ENCODE measurements around the gene XBP1. TPM values are rescaled to one million over a fixed set of nuclear protein-coding genes. Genes with fewer than 3 reads are reported as not detected.

Gene XBP1
- polyA plus RNA-seq, 1 of the 3 experiments (the other 2 are of a cell fraction) = 55.6 TPM

DNA sequence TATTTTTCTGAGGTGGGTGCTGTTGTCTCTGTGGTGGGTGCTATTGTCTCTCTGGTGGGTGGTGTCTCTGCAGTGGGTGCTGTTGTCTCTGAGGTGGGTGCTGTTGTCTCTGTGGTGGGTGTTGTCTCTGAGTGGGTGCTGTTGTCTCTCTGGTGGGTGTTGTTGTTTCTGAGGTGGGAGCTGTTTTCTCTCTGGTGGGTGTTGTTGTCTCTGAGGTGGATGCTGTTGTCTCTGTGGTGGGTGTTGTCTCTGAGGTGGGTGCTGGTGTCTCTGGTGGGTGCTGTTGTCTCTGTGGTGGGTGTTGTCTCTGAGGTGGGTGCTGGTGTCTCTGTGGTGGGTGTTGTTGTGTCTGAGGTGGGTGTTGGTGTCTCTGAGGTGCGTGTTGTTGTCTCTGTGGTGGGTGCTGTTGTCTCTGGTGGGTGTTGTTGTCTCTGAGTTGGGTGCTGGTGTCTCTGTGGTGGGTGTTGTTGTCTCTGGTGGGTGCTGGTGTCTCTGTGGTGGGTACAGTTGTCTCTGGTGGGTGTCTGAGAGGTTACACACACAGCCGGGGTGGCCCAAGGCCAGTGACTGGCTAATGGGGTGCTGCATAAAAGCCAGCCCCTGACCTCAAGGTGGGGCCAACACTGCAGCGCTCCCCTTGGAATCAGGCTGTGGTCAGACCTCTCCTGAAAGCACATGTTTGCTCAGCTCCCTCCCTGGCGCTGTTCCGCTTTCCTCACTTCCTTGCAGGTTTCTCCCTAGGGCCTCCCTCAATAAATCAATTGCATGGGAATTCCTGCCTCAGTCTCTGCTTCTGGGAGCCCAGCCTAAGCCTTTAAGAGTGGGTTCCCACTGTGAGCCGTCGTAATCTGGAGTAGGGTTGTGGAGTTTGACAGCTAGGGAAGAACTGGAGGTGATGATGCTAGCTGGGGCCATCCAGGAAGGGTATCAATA, 31.0 kb upstream of the XBP1 start (continued):
- TF ChIP-seq IRF3 (IDR thresholded peaks at IDR 0.05; ENCODE audit: low read depth, low read length) (no peak), FOSL2 (IDR thresholded peaks at IDR 0.05; ENCODE audit: borderline replicate concordance, low read depth) (no peak), MAX (IDR thresholded peaks at IDR 0.05; ENCODE audit: low read depth) (no peak), RCOR1 (IDR thresholded peaks at IDR 0.05; ENCODE audit: low read length) (no peak), ZBTB33 (IDR thresholded peaks at IDR 0.05; ENCODE audit: borderline replicate concordance, low read depth) (no peak)

DNA sequence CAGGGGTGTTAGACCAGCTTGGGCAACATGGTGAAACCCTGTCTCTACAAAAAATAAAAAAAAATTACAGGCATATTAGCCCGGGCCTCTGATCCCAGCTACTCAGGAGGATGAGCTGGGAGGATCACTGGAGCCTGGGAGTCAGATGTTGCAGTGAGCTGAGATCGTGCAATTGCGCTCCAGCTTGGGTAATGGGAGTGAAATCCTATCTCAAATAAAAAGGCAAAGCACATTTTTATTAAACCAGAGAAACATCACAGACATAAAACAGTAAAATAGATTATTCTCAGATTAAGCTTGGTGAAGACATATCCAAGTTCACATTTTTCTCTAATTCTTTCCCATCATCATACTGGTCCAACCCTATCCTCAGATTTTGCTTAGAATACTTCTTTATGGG, 30.1 kb upstream of the XBP1 start:
- Histone ChIP-seq H2AFZ (ENCODE audit: low read depth) (no peak overlapping the region), H3K36me3 (replicated peaks in 1 of 2; ENCODE audit: control insufficient read depth in 1 of 2, insufficient read depth in 2 of 2, low read length in 1 of 2) (no peaks in the 10 kb centered on the region), H4K20me1 (ENCODE audit: insufficient read depth) (no peaks in the 10 kb centered on the region), H3F3A (replicated peaks; ENCODE audit: insufficient read depth) (no peaks in the 10 kb centered on the region), H3K27me3 (ENCODE audit: insufficient read depth) (no peaks in the 10 kb centered on the region), H3K4me2 (no peak overlapping the region), H3K9me2 (no peaks in the 10 kb centered on the region), H3K27ac (ENCODE audit: low read depth in 2 of 2, low read length in 1 of 2) (no peak overlapping the region), H3K79me2 (ENCODE audit: insufficient read depth) (no peaks in the 10 kb centered on the region), H3K4me1 (ENCODE audit: control insufficient read depth in 1 of 2, insufficient read depth in 2 of 2, low read depth in 1 of 2, low read length in 1 of 2) (no peaks in the 10 kb centered on the region), H3K9me3 (no peaks in the 10 kb centered on the region), H3K4me3 (ENCODE audit: low read depth in 2 of 2, low read length in 1 of 2) (no peak overlapping the region), H3K9ac (no peak overlapping the region)
- ChIA-PET POLR2A (interaction anchor here (0.6 kb wide), 1 partner anchor 20 kb away, joined by 3 read pairs; no protein-coding TSS in a partner anchor), CTCF (interaction anchor here (0.7 to 4.5 kb wide), 25 partner anchors 11 to 955 kb away, joined by 3 to 97 read pairs (median 5); no protein-coding TSS in a partner anchor)
- 82% methylated on average over 3 of the region's 3 CpGs for WGBS (ENCODE audit: low lambda C conversion rate)
- DNase-seq = no peak
- TF ChIP-seq CHD2 (IDR thresholded peaks at IDR 0.05; ENCODE audit: low read length, partially characterized antibody) = no peak
- TF ChIP-seq EZH2phosphoT487 (IDR thresholded peaks at IDR 0.05; ENCODE audit: borderline replicate concordance, low read depth) = no peak
- TF ChIP-seq MEF2A (IDR thresholded peaks at IDR 0.05; ENCODE audit: borderline replicate concordance, low read depth) = no peak
- TF ChIP-seq GABPA (IDR thresholded peaks at IDR 0.05; ENCODE audit: low read depth) = no peak
- TF ChIP-seq RFX5 (IDR thresholded peaks at IDR 0.05; ENCODE audit: low read length) = no peak
- TF ChIP-seq RCOR1 (IDR thresholded peaks at IDR 0.05; ENCODE audit: low read length) = no peak
- no peak for TF ChIP-seq EP300 (IDR thresholded peaks at IDR 0.05; ENCODE audit: borderline replicate concordance in 1 of 2, low read depth in 1 of 2, low read length in 1 of 2)
- no peak for TF ChIP-seq TEAD4 (IDR thresholded peaks at IDR 0.05; ENCODE audit: borderline replicate concordance, insufficient read depth)
- TF ChIP-seq, protein P1, sequence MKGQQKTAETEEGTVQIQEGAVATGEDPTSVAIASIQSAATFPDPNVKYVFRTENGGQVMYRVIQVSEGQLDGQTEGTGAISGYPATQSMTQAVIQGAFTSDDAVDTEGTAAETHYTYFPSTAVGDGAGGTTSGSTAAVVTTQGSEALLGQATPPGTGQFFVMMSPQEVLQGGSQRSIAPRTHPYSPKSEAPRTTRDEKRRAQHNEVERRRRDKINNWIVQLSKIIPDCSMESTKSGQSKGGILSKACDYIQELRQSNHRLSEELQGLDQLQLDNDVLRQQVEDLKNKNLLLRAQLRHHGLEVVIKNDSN (IDR thresholded peaks at IDR 0.05; ENCODE audit: borderline replicate concordance, low read depth) = no peak
- TF ChIP-seq FOXM1 (IDR thresholded peaks at IDR 0.05; ENCODE audit: low read depth) = no peak
- no peak for TF ChIP-seq IRF3 (IDR thresholded peaks at IDR 0.05; ENCODE audit: low read depth, low read length)
- no peak for TF ChIP-seq YY1 (IDR thresholded peaks at IDR 0.05; ENCODE audit: low read depth)
- TF ChIP-seq RAD21 (IDR thresholded peaks at IDR 0.05; ENCODE audit: low read length) = no peak
- TF ChIP-seq, protein P2, sequence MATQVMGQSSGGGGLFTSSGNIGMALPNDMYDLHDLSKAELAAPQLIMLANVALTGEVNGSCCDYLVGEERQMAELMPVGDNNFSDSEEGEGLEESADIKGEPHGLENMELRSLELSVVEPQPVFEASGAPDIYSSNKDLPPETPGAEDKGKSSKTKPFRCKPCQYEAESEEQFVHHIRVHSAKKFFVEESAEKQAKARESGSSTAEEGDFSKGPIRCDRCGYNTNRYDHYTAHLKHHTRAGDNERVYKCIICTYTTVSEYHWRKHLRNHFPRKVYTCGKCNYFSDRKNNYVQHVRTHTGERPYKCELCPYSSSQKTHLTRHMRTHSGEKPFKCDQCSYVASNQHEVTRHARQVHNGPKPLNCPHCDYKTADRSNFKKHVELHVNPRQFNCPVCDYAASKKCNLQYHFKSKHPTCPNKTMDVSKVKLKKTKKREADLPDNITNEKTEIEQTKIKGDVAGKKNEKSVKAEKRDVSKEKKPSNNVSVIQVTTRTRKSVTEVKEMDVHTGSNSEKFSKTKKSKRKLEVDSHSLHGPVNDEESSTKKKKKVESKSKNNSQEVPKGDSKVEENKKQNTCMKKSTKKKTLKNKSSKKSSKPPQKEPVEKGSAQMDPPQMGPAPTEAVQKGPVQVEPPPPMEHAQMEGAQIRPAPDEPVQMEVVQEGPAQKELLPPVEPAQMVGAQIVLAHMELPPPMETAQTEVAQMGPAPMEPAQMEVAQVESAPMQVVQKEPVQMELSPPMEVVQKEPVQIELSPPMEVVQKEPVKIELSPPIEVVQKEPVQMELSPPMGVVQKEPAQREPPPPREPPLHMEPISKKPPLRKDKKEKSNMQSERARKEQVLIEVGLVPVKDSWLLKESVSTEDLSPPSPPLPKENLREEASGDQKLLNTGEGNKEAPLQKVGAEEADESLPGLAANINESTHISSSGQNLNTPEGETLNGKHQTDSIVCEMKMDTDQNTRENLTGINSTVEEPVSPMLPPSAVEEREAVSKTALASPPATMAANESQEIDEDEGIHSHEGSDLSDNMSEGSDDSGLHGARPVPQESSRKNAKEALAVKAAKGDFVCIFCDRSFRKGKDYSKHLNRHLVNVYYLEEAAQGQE (IDR thresholded peaks at IDR 0.05; ENCODE audit: low read depth, low read length) = no peak
- TF ChIP-seq SMC3 (IDR thresholded peaks at IDR 0.05; ENCODE audit: low read depth, low read length) = no peak
